Right ventricle myocardium superior (tissue), 1 donor: ENCODE measurements around the gene ZKSCAN2. TPM values are rescaled to one million over a fixed set of nuclear protein-coding genes. Genes with fewer than 3 reads are reported as not detected.

Experiments
- ATAC-seq: fragments of 200-7000 bp; cut with Tn5 transposase; one replicate; pipeline ENCODE4 v1.9.1; 2020; ENCODE audit warnings: mild to moderate bottlenecking; ENCODE audit not compliant: poor library complexity
- DNase-seq: peaks from one replicate; pipeline ENCODE4 v3.0.0-alpha.2; 2020
- intact Hi-C: fragments of 100-400 bp; cut with DNase I; formaldehyde crosslinking; loops from one replicate; pipeline ENCODE4 v1.11.2; 2022
- total RNA-seq: library from RNA; stranded (reverse); fragmentation: NEBNext Ultra II Directional; extraction: Animal tissue kit (Norgen Biotek cat#: 25700); gene quantifications from one replicate; pipeline ENCODE4 v1.2.1, GENCODE V29; 2021
- donor health status: DM: no; HTN: yes; CAD: no; lungs with severe emphysema.

ZKSCAN2 gene
- total RNA-seq, 1 donor from 2014 or later: 3.7 TPM

DNA sequence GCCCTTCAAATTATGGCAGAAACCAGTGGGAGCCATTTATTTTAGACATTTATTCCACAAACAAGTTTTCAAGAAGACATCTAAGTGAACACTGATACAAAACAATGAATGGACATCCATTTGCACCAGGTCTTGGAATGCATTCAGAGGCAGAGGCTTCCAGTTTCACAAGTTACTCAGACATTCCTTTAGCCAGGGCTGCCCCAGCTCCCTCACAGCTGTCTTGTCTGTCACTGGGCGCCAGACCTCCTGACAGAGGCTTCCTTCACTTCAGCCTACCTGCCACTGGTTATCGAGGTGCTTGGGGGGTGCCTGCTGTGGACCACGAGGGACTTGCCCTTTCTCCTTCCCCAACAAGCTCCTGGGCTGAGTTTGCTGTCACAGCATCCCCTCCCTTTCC is 21.7 kb downstream of the ZKSCAN2 start:
- ATAC-seq (no peak), DNase-seq (no peak)
- intact Hi-C loops: no loop called here

DNA sequence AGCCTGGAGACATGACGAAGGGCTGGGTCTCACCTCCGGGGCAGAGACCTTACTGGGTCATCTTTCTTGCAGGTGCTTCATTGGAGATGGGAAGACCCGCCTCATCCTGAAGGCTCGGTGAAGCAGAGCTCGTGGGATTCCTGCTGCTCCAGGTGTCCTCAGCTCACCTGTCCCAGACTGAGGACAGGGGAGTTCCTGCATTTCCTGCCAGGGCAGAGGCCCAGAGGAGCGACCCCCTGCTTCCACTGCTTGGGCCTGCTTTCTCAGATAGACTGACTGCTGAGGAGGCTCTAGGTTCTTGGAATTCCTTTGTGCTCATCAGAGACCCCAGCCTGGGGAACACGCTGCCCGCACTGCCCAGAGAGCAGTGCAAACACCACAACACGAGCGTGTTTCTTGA is 29.3 kb downstream of the ZKSCAN2 start:
- no peak for ATAC-seq
- no peak for DNase-seq
- intact Hi-C loops: loop anchor here (10.0 kb wide), 2 partner anchors 104 to 174 kb away; no protein-coding TSS in a partner anchor

DNA sequence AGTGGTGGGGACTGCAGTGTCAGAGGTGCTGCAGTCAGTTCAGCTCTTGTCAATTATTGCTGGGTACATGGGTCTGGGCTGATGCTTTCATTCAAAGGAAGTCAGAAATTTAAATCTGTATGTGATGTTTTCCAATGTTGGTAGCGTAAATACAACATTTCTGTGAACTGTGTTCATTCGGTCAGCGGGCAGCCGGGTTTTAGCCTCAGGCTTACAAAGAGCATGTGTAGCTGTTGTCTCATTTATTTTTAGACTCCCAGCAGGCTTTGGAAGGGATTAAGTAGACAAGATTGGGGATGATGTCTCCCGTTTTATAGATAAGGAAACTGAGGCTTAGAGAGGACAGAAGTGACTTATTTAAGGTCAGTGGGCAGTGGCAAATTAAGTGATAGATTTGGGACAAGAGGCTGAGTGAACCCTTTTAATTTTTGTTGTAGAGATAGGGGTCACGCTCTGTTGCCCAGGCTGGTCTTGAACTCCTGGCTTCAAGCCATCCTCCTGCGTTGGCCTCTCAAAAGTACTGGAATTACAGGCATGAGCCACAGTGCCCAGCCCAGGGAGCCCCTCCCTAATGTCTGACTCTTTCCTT is 32.8 kb downstream of the ZKSCAN2 start:
- ATAC-seq: no peak
- intact Hi-C loops: loop anchor here (10.0 kb wide), 2 partner anchors 100 to 170 kb away; no protein-coding TSS in a partner anchor
- DNase-seq: no peak

DNA sequence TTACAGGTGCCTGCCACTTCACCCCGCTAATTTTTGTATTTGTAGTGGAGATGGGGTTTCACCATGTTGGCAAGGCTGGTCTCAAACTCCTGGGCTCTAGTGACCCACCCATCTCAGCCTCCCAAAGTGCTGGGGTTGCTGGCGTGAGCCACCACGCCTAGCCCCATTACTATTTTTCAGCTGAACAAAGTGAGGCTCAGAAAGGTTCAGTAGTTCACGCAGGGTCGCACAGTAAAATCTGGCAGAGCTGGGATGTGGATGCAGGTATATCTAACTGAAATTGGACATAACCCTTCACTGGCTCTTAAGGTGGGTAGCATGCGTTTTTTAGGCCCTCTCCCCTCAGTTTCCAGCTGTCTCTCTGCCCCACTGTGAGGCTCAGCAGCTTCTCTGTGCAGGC is 33.7 kb downstream of the ZKSCAN2 start:
- intact Hi-C loops: loop anchor here (10.0 kb wide), 2 partner anchors 99 to 169 kb away; no protein-coding TSS in a partner anchor
- no peak for ATAC-seq
- DNase-seq: no peak

DNA sequence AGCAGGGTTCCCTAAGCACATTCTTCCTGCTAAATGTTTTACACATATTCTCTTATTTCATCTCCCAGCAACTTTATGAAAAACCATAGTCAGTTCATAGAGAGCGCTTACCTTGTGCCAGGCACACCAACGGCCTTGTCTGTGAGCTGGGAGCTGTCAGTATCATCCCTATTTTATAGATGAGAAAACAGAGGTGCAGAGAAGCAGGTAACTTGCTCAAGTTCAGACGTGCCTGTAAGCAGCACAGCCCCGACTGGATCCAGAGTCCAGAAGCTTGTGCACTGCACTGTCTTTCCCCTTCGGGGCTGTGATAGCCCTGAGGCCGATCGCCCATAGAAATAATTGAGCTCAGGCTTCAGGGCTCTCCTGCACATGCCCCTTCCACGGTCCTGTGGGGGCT is 34.7 kb downstream of the ZKSCAN2 start:
- intact Hi-C loops: loop anchor here (10.0 kb wide), 2 partner anchors 98 to 168 kb away; no protein-coding TSS in a partner anchor
- no peak for ATAC-seq
- no peak for DNase-seq

DNA sequence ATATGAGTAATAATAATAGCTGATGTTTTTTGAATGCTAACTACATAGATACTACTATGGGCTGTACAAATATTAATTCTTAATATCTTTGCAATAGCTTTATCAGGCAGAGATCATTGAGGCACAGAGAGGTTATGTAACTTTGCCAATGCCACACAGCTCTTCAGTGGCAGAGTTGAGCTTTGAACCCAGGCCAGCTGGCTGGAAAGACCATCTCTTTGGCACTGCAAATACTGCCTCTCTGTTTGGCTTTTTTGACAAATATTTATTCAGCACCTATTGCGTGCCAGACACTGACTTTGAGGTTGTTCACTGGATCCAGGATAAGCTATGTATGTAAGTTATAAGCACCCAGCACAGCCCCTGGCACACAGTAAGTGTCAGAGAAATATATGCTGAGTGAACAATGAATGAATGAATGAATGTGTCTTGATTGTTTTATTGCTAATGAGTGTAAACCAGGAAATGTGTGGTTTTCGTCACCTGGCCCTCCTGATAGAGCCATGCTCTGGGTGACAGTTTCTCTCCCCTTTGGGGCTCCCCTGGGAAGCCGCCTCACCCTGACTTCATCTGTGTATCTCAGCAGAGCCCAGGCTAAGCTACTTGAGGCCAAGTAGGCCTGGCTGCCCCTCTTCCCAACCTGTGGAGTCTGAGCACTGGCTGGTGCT is 38.4 kb downstream of the ZKSCAN2 start:
- DNase-seq (no peak), ATAC-seq (no peak)
- intact Hi-C loops: no loop called here

DNA sequence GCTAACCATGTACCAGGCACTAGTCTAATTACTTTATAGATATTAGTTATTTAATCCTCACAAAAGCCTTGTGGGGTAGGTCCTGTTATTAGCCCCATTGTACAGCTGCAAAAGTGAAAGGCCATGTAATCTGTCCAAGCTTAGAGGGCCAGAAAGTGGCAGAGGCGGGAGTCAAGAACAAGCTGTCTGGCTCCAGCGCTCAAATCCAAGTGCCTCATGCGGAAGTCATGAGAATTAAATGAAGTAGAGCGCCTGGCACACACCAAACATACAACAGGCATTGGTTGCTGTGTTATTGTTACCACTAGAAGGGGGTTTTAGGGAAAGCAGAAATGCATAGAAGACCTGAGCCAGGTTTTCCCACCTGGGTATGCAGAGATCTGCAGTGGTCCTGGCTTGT is 39.7 kb downstream of the ZKSCAN2 start:
- intact Hi-C loops: no loop called here
- ATAC-seq (no peak), DNase-seq (no peak)

DNA sequence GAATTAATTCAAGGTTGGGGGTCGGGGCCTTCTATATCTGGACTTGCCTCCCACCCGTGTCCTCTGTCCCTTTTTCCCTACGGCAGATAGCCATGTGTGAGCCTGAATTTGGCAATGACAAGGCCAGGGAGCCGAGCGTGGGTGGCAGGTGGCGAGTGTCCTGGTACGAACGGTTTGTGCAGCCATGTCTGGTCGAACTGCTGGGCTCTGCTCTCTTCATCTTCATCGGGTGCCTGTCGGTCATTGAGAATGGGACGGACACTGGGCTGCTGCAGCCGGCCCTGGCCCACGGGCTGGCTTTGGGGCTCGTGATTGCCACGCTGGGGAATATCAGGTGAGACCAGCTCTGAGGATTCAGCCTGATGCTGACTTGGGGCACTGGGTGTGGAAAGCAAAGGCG is 40.5 kb downstream of the ZKSCAN2 start:
- DNase-seq (no peak), ATAC-seq (no peak)
- intact Hi-C loops: no loop called here

DNA sequence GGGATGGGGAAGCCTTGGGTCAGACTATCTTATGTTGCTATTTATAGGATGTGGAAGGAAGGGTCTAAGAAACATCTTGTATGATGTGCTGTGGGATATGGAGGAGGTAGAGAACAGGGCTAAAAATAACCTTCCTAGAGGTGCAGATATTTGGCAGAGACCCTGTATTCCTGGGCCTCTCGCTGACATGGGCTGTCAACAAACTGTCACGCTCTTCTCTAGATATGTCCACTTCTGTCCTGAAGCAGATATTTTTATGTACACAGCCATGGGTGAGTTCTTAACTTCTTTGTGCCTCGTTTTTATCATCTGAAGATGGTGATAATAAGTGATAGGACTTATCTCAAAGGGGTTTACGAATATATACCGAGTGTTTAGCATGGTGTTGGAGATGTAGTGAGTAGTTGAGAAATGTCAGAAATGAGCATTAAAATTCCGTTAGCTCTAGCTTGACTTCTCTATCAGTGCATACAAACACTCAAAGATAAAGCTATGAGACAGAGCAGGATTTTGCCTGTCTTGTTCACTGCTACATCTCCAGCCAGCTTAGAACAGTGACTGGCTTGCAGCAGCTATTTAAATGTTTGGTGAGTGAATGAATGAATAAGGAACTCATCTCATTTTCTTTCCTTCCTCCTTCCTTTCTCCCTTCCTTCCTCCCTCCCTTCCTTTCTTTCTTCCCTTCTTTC is 43.8 kb downstream of the ZKSCAN2 start:
- intact Hi-C loops: no loop called here
- peak; percentile 97 for ATAC-seq

DNA sequence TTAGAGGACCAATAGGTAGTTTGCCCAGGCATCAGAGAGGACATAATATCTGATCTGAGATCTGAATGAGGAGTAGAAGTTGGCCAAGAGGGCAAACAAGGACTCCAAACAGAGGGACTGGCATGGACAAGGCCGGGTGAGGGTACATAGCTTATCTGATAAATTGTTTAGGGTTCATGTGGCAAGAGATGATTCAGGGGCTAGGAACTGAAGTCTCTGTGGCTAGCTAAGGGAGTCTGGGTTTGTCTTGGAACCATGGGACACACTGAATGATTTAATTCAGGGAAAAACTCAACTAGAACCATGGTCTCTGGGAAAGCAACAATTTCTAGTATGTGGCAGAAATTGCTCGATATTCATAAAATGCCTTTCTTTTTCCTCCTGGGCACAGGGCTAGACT is 45.0 kb downstream of the ZKSCAN2 start:
- DNase-seq (no peak), ATAC-seq (no peak)
- intact Hi-C loops: no loop called here

More for the DNA sequence above, 43.8 kb downstream of the ZKSCAN2 start:
- no peak for DNase-seq

DNA sequence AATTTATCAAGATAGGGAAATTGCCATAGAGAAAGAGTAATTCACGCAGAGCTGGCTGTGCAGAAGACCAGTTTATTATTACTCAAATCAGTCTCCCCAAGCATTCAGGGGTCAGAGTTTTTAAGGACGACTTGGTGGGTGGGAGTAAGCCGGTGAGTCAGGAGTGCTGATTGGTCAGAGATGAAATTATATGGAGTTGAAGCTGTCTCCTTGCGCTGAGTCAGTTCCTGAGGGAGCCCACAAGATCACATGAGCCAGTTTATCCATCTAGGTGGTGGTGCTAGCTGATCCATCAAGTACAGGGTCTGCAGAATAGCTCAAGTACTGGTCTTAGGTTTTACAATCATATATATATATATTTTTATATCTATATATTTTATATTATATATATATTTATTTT is 46.9 kb downstream of the ZKSCAN2 start:
- ATAC-seq (no peak), DNase-seq (no peak)
- intact Hi-C loops: no loop called here

DNA sequence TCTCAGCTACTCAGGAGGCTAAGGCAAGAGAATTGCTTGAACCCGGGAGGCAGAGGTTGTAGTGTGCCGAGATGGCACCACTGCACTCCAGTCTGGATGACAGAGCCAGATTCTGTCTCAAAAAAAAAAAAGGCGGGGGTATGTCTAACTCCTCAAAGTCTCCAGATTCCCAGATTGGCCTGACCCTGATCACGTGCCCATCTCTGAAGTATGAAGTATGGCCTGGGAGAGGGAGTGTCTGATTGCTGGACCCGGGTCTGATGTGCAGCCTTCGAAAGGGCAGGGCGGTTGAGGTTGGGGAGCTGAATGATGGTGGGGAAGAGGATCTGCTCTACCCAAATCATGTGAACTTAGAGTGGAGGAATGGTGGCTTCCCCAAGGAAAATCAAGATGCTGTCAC is 58.2 kb downstream of the ZKSCAN2 start:
- DNase-seq: no peak
- no peak for ATAC-seq
- intact Hi-C loops: no loop called here

DNA sequence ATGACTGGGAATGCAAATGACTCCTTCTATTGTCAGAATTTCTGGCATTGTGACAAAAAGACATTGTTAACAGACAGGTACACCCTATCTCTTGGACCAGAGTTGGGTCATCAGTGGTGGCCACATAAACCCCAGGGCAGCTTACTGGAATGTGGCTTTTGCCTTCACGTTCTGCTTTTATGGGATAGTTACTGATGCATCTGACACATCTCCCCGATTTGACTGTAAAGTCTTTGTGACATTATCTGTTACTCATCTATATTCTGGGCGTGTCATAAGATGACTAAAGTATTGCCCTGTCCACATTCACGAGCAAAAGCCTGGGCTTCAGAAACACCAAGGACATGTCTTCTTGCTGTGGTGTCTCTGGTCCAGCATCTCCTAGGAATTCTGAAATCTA is 59.6 kb downstream of the ZKSCAN2 start:
- ATAC-seq (no peak), DNase-seq (no peak)
- intact Hi-C loops: no loop called here

DNA sequence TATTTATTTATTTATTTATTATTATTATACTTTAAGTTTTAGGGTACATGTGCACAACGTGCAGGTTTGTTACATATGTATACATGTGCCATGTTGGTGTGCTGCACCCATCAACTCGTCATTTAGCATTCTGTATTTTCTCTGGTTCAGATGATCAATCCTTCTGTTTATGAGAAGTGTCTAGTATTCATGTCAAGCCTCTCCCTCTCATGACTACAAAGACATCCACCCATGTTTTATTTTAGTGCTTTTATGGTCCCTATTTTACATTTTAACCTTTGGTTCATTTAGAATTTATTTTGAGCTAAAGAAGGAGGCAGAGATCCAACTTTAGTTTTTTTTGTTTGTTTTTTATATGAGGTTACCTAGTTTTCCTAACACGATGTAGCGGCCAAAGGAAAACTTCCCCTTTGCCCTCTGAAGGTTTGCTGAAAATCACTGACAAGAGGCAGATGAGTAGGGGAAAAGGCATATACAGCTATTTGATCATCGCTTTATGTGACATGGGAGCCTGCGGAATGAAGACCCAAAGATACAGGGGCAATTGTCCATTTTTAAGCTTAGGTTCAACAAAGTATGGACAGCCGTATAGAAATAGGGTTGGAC is 63.3 kb downstream of the ZKSCAN2 start:
- no peak for DNase-seq
- ATAC-seq: no peak
- intact Hi-C loops: no loop called here

DNA sequence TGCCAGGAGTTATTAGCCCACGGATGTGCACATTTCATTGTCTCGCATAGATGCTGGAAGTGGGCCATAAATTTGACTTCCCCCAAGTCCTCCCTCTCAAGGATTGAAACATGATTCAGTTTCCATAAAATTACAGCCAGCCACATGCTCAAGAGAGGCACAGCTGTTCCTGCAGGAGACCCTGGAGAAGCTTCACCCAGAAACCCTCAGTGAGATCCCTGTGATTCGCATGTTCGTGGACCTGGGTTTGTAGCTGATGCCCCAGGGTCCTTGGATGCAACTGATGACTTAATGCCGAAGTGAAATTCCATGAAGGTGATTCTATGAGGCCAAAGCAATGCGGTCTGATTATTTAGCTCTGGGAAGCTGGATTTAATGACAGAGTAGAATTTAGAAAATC is 65.5 kb downstream of the ZKSCAN2 start:
- ATAC-seq (no peak), DNase-seq (no peak)
- intact Hi-C loops: no loop called here

DNA sequence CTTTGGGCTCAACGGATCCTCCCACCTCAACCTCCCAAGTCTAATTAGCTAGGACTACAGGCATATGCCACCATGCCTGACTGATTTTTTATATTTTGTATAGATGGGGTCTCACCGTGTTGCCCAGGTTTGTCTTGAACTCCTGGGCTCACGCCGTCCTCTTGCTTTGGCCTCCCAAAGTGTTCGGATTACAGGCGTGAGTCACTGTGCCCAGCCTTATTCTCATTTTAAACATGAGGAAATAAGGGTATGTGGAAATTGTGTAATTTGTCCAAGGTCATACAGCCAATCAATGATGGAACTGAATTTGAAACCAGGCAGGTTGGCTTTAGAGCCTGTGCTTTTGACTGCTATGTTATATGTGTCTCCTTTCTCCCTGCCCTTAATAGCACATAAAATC is 68.3 kb downstream of the ZKSCAN2 start:
- intact Hi-C loops: no loop called here
- ATAC-seq: no peak
- DNase-seq: no peak

DNA sequence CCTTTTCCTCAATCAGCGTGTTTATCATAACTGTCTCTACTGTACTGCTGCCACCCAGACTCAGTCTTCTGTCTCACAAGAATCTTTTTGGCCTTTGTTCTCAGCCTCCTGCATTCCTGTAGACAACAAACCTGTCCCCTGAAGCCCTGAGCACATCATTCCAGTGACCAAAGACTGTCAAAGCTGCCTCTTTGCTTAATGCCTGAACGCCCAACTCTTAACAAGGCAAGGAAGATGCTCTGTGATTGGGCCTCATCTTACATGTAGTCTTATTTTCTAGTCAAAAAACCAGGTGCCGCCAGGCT is 70.2 kb downstream of the ZKSCAN2 start:
- ATAC-seq (no peak), DNase-seq (no peak)
- intact Hi-C loops: no loop called here
